ENCODE data around the gene DNAJB4.
"Not testable (repeated sequence)": the region's sequence is repeated elsewhere in the genome, so short reads cannot be mapped to it uniquely, and the experiment has no call there.

Gene DNAJB4

GRCh38 chr1:78004719-78005447 lies at the start of gene DNAJB4:
TSS of gene DNAJB4 (plus strand) at chr1:78004939. CDS start at chr1:78005111, 172 bp downstream.
- peak; percentile 9 to 87 (median 76) for DNase-seq

GRCh38 chr1:77955709-77956108 lies 49.0 kb upstream of the DNAJB4 start:
- DNase-seq = no peak

- DNase-seq = no peak
Observed at GRCh38 chr1:77956464-77956863, 48.3 kb upstream of the DNAJB4 start.

DNA sequence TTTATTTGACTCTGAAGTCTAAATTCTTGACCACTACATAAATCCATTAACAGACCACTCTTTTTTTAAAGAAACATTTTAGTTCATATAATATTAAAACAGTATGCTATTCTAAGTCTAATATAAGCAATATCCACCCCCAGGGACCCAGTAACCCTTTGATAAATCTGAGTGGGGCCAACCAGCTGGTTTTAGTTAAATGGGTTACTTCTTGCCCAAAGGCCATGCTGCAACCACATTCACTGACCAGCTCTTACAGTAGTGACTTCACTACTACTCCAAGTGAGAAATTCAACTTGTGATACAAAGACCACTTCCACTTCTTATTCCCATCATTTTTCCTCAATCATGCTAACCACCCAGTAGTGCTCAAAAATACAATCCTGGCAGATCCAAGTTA lies 46.3 kb upstream of the DNAJB4 start:
- no peak for DNase-seq

DNA sequence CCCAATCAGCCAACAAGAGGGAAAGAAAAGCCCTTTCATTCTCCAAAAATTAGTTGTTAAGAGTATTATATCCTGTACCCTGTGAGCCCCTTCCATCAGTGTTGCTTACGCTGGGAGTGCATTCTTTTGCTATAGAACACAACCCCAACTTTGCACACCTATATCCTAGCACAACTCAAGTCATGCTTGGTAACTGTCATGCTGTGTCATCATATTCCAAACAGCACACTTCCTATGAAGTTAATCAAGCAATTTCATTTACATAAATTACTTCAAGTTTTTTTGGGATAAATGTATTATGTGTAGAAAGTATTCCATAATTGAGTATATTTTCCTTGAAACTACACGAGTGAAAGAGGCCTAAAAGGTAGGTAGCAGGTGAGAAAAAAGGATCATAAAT lies 45.9 kb upstream of the DNAJB4 start:
- DNase-seq = no peak

DNA sequence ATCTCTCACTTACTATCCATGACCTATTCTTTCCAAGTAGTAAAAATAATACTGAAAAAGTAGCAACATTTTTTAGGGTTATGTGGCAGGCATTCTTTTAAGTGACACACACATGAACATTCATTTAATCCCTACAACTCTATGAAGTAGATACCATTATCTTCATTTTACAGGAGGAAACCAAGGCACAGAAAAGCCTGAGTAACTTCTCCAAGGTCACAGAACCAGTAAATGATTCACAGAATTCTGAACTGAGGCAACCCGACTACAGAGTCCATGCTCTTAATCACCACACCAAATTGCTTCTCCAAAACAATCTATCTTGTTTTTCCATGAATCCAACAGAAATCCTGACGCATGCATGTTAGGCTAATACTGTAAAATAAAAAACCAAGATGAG lies 43.3 kb upstream of the DNAJB4 start:
- DNase-seq = no peak

DNA sequence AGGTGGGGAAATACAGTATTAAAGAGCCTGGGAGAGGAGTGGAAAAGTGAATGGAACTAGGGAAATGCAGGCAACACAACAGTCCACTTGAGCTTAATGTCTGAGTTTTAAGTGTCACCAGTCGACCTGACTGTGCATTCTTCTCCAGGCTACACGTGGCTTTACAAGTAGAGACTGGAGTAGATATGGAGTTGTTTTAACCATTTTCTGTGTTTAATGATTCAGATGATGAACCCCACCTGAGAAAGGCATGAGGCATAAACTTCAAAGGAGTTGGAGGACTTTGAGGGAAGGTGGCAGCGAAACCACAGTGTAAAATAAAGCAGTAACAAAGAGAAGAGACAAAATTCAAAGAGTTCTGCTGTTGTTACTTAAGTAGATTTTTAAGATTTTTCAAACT lies 38.4 kb upstream of the DNAJB4 start:
- no peak for DNase-seq

DNA sequence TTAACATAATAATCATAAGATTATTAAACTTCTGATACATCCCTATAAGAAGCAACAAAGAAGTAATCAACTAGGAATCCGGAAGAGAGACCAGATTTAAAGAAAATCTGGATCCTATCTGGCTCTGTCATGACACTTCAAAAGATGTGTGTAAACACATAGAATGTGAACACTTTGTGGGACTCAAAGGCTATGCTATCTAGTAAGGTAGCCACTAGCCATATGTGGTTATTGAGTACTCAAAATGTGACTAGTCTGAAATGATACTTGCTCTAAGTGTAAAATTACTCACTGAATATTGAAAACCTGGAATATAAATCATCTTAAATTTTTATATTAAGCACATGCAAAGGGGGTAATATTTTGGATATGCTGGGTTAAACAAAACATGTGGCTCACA lies 34.5 kb upstream of the DNAJB4 start:
- no peak for DNase-seq

- no peak for DNase-seq
Observed at GRCh38 chr1:77972080-77972479, 32.7 kb upstream of the DNAJB4 start.

- DNase-seq = no peak
Observed at GRCh38 chr1:77975386-77975785, 29.4 kb upstream of the DNAJB4 start.

DNA sequence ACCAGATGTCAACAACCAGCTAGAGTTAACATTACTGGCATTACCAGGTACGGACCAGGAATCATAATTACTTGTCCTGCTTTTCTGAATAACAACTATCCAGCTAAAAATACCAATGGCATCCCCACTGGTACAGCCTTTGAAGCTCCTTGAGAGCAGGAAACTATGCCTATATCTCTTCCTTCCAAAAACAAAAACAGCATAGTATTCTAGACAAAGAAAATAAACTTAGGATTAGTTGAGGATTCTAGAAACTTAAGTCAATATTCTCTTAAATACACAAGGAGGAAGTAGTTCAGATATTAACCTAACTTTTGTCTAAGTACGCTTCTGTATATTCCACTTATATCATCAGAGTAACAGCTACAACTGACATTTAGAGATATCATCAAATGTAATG lies 28.8 kb upstream of the DNAJB4 start:
- no peak for DNase-seq

GRCh38 chr1:77976433-77977076 lies 28.2 kb upstream of the DNAJB4 start:
- DNase-seq = no peak

DNA sequence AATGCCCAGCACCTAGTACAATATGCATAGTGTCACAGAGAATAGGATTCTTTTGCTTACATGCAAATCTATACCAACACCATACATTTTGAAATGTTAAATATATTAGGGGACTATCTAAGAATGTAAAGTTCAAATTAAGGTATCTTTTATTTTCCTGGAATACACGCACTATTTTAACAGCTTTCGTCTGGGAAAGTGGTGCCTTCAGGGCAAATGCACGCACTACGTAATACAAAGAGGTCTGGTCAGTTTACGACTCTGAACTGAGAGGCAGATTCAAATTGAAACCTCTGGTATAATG lies 26.8 kb upstream of the DNAJB4 start:
- DNase-seq = no peak

- DNase-seq = peak; percentile 42 to 91 (median 81)
Observed at GRCh38 chr1:77978293-77978968, 26.3 kb upstream of the DNAJB4 start.

- peak; percentile 84 to 97 (median 95) for DNase-seq
Observed at GRCh38 chr1:77978969-77979876, 25.5 kb upstream of the DNAJB4 start, which contains the start of gene FUBP1. TSS of gene FUBP1 (minus strand) at chr1:77979072. CDS start at chr1:77979004, 68 bp downstream.

GRCh38 chr1:77983352-77983996 lies 21.3 kb upstream of the DNAJB4 start:
- DNase-seq = not testable (repeated sequence)

GRCh38 chr1:77983997-77984355 lies 20.8 kb upstream of the DNAJB4 start:
- DNase-seq = no peak

GRCh38 chr1:77984629-77985028 lies 20.1 kb upstream of the DNAJB4 start:
- no peak for DNase-seq

DNA sequence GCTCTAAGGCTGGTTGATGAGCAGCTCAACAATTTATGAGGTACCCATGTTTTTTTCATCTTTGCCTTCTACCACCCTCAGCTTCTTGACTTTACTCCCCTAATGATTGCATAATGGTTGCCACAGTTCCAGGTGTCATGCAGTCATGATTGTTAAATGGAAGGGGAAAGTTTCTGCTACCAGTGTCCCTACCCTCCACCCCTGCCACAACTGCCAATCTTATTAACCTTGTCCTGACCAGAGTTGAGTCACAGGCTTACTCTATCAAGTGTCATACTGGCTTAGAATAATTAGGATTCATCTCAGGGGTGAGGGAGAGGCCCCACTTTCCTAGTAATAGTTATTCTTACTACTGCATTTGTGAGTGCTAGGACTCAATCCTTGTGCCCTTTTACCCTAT lies 17.9 kb upstream of the DNAJB4 start:
- no peak for DNase-seq

DNA sequence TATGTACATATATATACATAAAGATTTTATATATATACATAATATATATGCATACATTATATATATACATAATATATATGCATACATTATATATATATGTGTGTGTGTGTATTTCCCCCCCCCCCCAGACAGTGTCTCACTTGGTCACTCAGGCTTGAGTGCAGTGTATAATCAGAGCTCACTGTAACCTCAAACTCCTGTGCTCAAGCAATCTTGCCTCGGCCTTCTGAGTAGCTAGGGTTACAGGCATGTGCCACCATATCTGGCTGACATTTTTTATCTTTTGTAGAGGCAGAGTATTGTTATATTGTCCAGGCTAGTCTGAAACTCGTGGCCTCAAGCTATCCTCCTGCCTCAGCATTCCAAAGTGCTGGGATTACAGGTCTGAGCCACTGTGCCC lies 16.8 kb upstream of the DNAJB4 start:
- DNase-seq = no peak

GRCh38 chr1:77989744-77990143 lies 15.0 kb upstream of the DNAJB4 start:
- DNase-seq = no peak

DNA sequence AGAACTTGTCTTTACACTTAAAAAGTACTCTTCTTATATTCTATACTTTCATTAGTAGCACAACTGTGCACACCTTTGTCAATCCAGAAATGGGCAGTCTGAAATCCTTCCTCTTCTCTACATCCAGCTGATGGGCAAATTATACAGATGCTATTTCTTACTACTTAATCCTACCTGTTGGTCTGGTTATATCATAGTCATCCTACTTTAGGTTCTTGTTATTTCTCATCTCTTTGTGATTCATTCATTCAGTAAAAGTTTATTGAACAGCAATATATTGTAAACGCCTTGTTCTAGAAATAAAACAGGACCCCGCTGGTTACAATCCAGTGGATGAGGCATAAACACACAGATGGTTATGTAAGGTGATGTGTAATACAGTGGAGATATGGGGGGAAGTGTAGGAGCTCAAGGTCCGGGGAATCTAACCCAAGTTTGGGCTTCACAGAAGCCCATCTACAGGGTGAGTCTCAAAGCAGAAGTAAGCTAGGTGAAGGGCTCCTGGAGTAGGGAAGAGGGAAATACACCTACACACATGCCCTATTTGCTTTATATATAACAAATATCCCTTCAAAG lies 14.0 kb upstream of the DNAJB4 start:
- no peak for DNase-seq

Measured in stimulated activated naive CD4-positive, alpha-beta T cell (primary cell).